Nephron (organoid): ENCODE data around the gene DCLK1.
A peak's percentile ranks its signal among the peaks of the same experiment; 100 is the strongest.

ENCODE experiments used
- H3K27ac Mint-ChIP-seq, 3 experiments: 2 replicates each; pipeline ENCODE4 v1.8.0; 2020; ENCODE audit warnings: mixed read lengths in 3 of 3, mild to moderate bottlenecking in 2 of 3, moderate library complexity in 1 of 3
- H3K27me3 Mint-ChIP-seq: 2 replicates; pipeline ENCODE4 v1.8.0; 2021; ENCODE audit warnings: low read depth, mild to moderate bottlenecking, moderate library complexity, mixed read lengths
- H3K36me3 Mint-ChIP-seq: 2 replicates; pipeline ENCODE4 v1.8.0; 2020; ENCODE audit warnings: low read depth, mixed read lengths
- H3K4me1 Mint-ChIP-seq: 2 replicates; pipeline ENCODE4 v1.8.0; 2020; ENCODE audit warnings: mixed read lengths
- H3K4me3 Mint-ChIP-seq, 3 experiments: 2 replicates each; pipeline ENCODE4 v1.8.0; 2020; ENCODE audit warnings: mild to moderate bottlenecking in 3 of 3, mixed read lengths in 3 of 3, moderate library complexity in 2 of 3
- H3K9me3 Mint-ChIP-seq: 2 replicates; pipeline ENCODE4 v1.8.0; 2020; ENCODE audit warnings: mixed read lengths
- CTCF ChIP-seq, 3 experiments: fragments of 200-600 bp; sonication (generic); IDR thresholded peaks; one replicate each; pipeline ENCODE4 v1.5.0; 2021; ENCODE audit warnings: antibody characterized with exemption in 3 of 3; ENCODE audit not compliant: unreplicated experiment in 3 of 3

The DCLK1 gene

DNA sequence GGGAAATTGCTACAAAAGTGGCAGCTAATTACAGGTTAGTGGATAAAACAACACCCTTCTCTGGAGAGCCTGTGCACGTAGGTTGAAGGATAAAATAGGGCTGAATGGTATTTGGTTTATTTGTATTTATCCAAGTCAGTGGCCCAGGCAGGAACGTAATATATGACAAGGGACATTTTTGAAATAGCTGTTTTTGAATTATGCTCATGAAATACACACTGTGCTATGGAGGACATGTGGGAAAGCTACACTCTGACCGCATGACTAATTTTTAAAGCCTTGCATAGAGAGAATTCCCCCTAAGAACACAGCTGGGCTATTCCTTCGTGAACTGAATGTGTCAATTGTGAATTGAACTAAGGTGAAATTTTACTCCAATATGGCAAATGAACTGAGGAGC is 362.6 kb downstream of the DCLK1 start:
- Mint-ChIP-seq H3K27ac (peak overlapping the region; percentile 34 to 70 (median 55)), H3K36me3 (no peaks in the 10 kb centered on the region), H3K27me3 (no peaks in the 10 kb centered on the region), H3K9me3 (no peaks in the 10 kb centered on the region), H3K4me3 (no peak overlapping the region), H3K4me1 (peaks cover 44% of the 10 kb centered on the region)
- no peak for TF ChIP-seq CTCF (IDR thresholded peaks at IDR 0.05; ENCODE audit: unreplicated experiment in 3 of 3)

DNA sequence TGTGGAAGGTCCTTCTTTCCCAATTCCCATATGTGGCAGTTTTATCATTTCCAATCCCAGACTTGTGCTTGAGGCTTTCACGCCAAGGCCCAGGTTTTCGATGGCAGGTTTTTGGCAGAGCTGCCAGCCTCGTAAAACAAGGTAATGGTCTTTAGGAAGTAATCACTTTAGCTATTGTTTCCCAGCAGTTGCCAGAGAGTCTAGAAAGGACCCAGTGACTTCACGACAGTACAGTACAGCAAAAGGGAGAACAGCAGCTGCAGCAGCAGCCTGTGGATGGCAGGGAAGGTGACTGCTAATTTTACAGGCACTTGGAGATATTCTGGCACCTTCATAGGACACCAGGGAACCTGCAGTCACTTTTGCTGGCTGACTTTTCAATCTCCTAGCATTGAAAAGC is 363.1 kb downstream of the DCLK1 start:
- H3K4me3 Mint-ChIP-seq, result no peak overlapping the region
- H3K27me3 Mint-ChIP-seq, result no peaks in the 10 kb centered on the region
- H3K27ac Mint-ChIP-seq, result peak overlapping the region; percentile 34 to 70 (median 55)
- peaks cover 44% of the 10 kb centered on the region for H3K4me1 Mint-ChIP-seq
- no peak for TF ChIP-seq CTCF (IDR thresholded peaks at IDR 0.05; ENCODE audit: unreplicated experiment in 3 of 3)
- no peaks in the 10 kb centered on the region for H3K9me3 Mint-ChIP-seq
- no peaks in the 10 kb centered on the region for H3K36me3 Mint-ChIP-seq

GRCh38 chr13:35767256-35767976 is 363.8 kb downstream of the DCLK1 start:
- Mint-ChIP-seq H3K4me3 (no peak overlapping the region), H3K36me3 (no peaks in the 10 kb centered on the region), H3K27ac (peak overlapping the region in 1 of 3 experiments; percentile 34), H3K9me3 (no peaks in the 10 kb centered on the region), H3K4me1 (peaks cover 44% of the 10 kb centered on the region), H3K27me3 (no peaks in the 10 kb centered on the region)
- TF ChIP-seq CTCF (IDR thresholded peaks at IDR 0.05; ENCODE audit: unreplicated experiment in 3 of 3), result no peak

- Mint-ChIP-seq H3K27ac (no peak overlapping the region), H3K4me1 (peaks cover 40% of the 10 kb centered on the region), H3K36me3 (no peaks in the 10 kb centered on the region), H3K27me3 (no peaks in the 10 kb centered on the region), H3K4me3 (no peak overlapping the region), H3K9me3 (no peaks in the 10 kb centered on the region)
- no peak for TF ChIP-seq CTCF (IDR thresholded peaks at IDR 0.05; ENCODE audit: unreplicated experiment in 3 of 3)
These were observed 364.5 kb downstream of the DCLK1 start for GRCh38 chr13:35766663-35767062.

DNA sequence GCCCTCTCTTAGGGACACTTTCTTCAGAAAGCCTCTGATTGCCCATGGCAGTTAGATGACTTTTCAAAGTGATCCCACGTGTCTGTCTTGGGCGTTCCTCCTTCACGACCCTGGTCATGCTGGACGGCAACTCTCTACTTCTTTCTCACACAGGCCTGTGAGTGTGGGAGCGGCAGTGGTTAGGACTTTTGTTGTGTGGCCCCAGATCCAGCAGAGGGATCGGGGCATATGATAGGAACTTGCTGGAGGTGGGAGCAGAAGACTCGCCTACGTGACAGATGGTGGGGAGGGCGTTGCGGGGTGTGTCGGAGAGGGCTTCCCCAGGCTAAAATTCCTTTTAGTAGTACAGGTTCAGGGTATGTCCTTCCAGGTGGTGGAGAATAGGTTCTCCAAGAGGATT is 365.2 kb downstream of the DCLK1 start:
- Mint-ChIP-seq H3K4me1 (peaks cover 33% of the 10 kb centered on the region), H3K27ac (peak overlapping the region in 1 of 3 experiments; percentile 5), H3K27me3 (no peaks in the 10 kb centered on the region), H3K36me3 (no peaks in the 10 kb centered on the region), H3K9me3 (no peaks in the 10 kb centered on the region), H3K4me3 (no peak overlapping the region)
- no peak for TF ChIP-seq CTCF (IDR thresholded peaks at IDR 0.05; ENCODE audit: unreplicated experiment in 3 of 3)

DNA sequence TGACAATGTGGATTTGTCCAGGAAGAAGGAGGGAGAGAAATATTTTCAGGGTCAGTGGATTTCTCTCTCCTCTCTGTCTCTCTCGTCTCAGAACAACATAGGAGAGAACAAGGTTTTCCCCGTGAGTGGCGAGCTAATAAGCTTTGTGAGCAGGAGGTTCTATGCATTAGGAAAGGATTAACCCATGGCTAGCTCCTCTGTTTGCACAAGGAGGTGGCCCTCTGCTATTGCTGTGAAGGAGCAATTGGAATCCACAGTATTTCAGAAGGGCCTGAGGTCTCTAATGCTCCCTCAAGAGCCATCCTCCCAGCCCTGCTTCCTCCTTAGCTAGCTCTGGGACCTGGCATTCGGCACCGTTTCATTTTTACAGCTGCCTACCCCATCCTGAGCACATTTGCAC is 365.8 kb downstream of the DCLK1 start:
- H3K27me3 Mint-ChIP-seq, result no peaks in the 10 kb centered on the region
- H3K4me1 Mint-ChIP-seq, result peaks cover 27% of the 10 kb centered on the region
- H3K27ac Mint-ChIP-seq, result peak overlapping the region in 1 of 3 experiments; percentile 11
- no peak for TF ChIP-seq CTCF (IDR thresholded peaks at IDR 0.05; ENCODE audit: unreplicated experiment in 3 of 3)
- no peaks in the 10 kb centered on the region for H3K36me3 Mint-ChIP-seq
- H3K4me3 Mint-ChIP-seq, result no peak overlapping the region
- H3K9me3 Mint-ChIP-seq, result no peaks in the 10 kb centered on the region
